PC-9 (cell line): Measurements from ENCODE around the gene RAB2B. TPM values are rescaled to one million over a fixed set of nuclear protein-coding genes. Genes with fewer than 3 reads are reported as not detected.

ENCODE experiments used
- BruUV-seq: library from RNA; stranded (reverse); fragments of 400-500 nt; replicated peaks from 2 replicates; lab custom pipeline; 2021; lab: Mats Ljungman, UMichigan
- CTCF ChIA-PET: fragments of 300-600 bp; sonication (Branson Sonifier 250); formaldehyde crosslinking; loops from one replicate; lab custom pipeline; 2022; ENCODE audit warnings: antibody characterized with exemption; lab: Charles Lee
- POLR2A ChIA-PET: fragments of 300-600 bp; sonication (Branson Sonifier 250); formaldehyde crosslinking; loops from one replicate; lab custom pipeline; 2022; ENCODE audit warnings: antibody characterized with exemption; ENCODE audit not compliant: unreplicated experiment; lab: Charles Lee
- DNase-seq, 2 experiments: peaks; one replicate each; pipeline versions ENCODE4 v3.0.0 to v3.0.0-alpha.2; 2015 to 2022; ENCODE audit warnings: mixed read lengths in 1 of 2
- H2AFZ ChIP-seq: fragments of 200-600 bp; sonication (generic); 2 replicates; pipeline ENCODE4 v1.8.1; 2017; ENCODE audit warnings: antibody characterized with exemption
- H3F3A ChIP-seq: fragments of 200-600 bp; sonication (generic); 2 replicates; pipeline ENCODE4 v1.8.1; 2017; ENCODE audit warnings: antibody characterized with exemption, mild to moderate bottlenecking, low read depth; ENCODE audit not compliant: insufficient read depth
- H3K27ac ChIP-seq: fragments of 200-600 bp; sonication (generic); 2 replicates; pipeline ENCODE4 v1.6.1; 2016; ENCODE audit warnings: mixed run types
- H3K27me3 ChIP-seq: fragments of 200-600 bp; sonication (generic); 2 replicates; pipeline ENCODE4 v1.6.1; 2016; ENCODE audit warnings: low read depth, mixed run types; ENCODE audit not compliant: insufficient read depth
- H3K36me3 ChIP-seq: fragments of 200-600 bp; sonication (generic); 2 replicates; pipeline ENCODE4 v1.6.1; 2016; ENCODE audit warnings: low read depth, mixed run types
- H3K4me1 ChIP-seq: fragments of 200-600 bp; sonication (generic); replicated peaks from 2 replicates; pipeline ENCODE4 v1.6.1; 2016; ENCODE audit warnings: mixed run types; ENCODE audit not compliant: insufficient read depth
- H3K4me2 ChIP-seq: fragments of 200-600 bp; sonication (generic); 2 replicates; pipeline ENCODE4 v1.6.1; 2017; ENCODE audit warnings: mixed run types
- H3K4me3 ChIP-seq: fragments of 200-600 bp; sonication (generic); 2 replicates; pipeline ENCODE4 v1.6.1; 2016; ENCODE audit warnings: mixed run types
- H3K79me2 ChIP-seq: fragments of 200-600 bp; sonication (generic); 2 replicates; pipeline ENCODE4 v1.6.1; 2017; ENCODE audit warnings: low read depth, mixed run types
- H3K9me2 ChIP-seq: fragments of 200-600 bp; sonication (generic); 2 replicates; pipeline ENCODE4 v1.8.1; 2017; ENCODE audit warnings: mild to moderate bottlenecking; ENCODE audit not compliant: insufficient read depth
- H3K9me3 ChIP-seq: fragments of 200-600 bp; sonication (generic); 2 replicates; pipeline ENCODE4 v1.8.1; 2016; ENCODE audit warnings: low read depth; ENCODE audit not compliant: insufficient read depth
- H4K20me1 ChIP-seq: fragments of 200-600 bp; sonication (generic); 2 replicates; pipeline ENCODE4 v1.8.1; 2017; ENCODE audit not compliant: insufficient read depth
- EZH2 ChIP-seq: fragments of 200-600 bp; sonication (generic); IDR thresholded peaks from 2 replicates; pipeline ENCODE4 v1.8.0; 2017; ENCODE audit warnings: antibody characterized with exemption, low read depth
- intact Hi-C: fragments of 100-400 bp; cut with micrococcal nuclease; formaldehyde crosslinking; loops from one replicate; pipeline ENCODE4 v1.10.0; 2022; ENCODE audit not compliant: unreplicated experiment
- total RNA-seq: library from RNA; stranded (reverse); gene quantifications from 2 replicates; pipeline ENCODE4 v1.2.3, GENCODE V29; 2021
- TF ChIP-seq, protein P1 (sequence below): fragments of 200-600 bp; sonication (generic); conservative IDR thresholded peaks from 2 replicates; pipeline ENCODE4 v1.6.1; 2017; ENCODE audit warnings: mixed run types, antibody characterized with exemption, mild to moderate bottlenecking, moderate library complexity

Gene RAB2B
- total RNA-seq, 1 experiment from 2014 or later: 12.8 TPM

DNA sequence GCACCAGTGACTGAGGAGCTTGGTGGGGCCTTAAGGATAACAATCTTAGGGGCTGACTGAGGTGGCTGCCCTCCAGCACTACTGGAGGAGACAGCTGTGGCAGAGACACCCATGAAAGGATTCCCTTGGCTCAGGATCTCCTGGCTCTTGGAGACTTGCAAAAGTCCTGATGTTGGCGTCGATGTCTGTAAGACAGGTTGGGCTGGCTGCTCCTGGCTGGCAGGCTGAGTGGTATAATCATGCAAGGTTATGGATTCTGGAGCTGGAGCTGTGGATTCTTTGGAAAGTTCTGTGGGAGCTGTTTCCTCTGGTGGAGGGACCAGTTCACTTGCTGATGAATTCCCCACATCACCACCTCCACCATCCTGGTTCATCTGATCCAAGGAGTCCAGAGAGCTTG lies 45.6 kb downstream of the RAB2B start:
- TF ChIP-seq, protein P1, sequence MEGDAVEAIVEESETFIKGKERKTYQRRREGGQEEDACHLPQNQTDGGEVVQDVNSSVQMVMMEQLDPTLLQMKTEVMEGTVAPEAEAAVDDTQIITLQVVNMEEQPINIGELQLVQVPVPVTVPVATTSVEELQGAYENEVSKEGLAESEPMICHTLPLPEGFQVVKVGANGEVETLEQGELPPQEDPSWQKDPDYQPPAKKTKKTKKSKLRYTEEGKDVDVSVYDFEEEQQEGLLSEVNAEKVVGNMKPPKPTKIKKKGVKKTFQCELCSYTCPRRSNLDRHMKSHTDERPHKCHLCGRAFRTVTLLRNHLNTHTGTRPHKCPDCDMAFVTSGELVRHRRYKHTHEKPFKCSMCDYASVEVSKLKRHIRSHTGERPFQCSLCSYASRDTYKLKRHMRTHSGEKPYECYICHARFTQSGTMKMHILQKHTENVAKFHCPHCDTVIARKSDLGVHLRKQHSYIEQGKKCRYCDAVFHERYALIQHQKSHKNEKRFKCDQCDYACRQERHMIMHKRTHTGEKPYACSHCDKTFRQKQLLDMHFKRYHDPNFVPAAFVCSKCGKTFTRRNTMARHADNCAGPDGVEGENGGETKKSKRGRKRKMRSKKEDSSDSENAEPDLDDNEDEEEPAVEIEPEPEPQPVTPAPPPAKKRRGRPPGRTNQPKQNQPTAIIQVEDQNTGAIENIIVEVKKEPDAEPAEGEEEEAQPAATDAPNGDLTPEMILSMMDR: no peak
- TF ChIP-seq EZH2: no peak
- H3K36me3 ChIP-seq: peaks cover 10% of the 10 kb centered on the region
- intact Hi-C loops: no loop called here
- DNase-seq: no peak
- no TSS peak for BruUV-seq
- CTCF ChIA-PET: no interaction called here
- H3K4me2 ChIP-seq: no peak overlapping the region
- H3K9me3 ChIP-seq: no peaks in the 10 kb centered on the region
- no peaks in the 10 kb centered on the region for H3F3A ChIP-seq
- H2AFZ ChIP-seq: no peak overlapping the region
- no peak overlapping the region for H3K27ac ChIP-seq
- H3K9me2 ChIP-seq: no peaks in the 10 kb centered on the region
- POLR2A ChIA-PET: no interaction called here
- no peaks in the 10 kb centered on the region for H4K20me1 ChIP-seq
- H3K79me2 ChIP-seq: peaks cover 34% of the 10 kb centered on the region
- peaks cover 9% of the 10 kb centered on the region for H3K4me1 ChIP-seq
- H3K4me3 ChIP-seq: no peak overlapping the region
- no peaks in the 10 kb centered on the region for H3K27me3 ChIP-seq

DNA sequence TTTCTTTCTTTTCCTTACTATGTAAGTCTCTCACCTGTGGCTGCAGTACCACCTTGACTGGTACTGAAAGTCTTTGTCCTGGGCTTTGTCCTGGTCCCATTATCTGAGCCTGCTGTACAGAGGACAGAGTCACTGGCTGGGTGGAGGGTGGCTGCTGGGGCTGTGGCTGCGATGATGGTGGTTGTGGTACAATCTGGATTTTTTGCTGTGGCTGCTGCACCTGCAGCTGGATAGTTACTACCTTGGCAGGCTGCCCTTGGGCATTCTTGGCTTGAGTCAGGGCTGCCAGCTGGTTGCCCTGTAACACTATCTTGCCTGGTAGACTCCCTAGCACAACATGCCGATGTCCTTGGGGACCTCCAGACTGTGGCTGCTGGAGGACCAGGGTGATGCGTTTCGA lies 47.8 kb downstream of the RAB2B start:
- H2AFZ ChIP-seq: no peak overlapping the region
- no peaks in the 10 kb centered on the region for H3K27me3 ChIP-seq
- DNase-seq: no peak
- ChIA-PET POLR2A (no interaction called here), CTCF (no interaction called here)
- H3K27ac ChIP-seq: no peak overlapping the region
- H3K4me1 ChIP-seq: no peaks in the 10 kb centered on the region
- no peaks in the 10 kb centered on the region for H3F3A ChIP-seq
- no peak overlapping the region for H3K4me2 ChIP-seq
- intact Hi-C loops: no loop called here
- no peaks in the 10 kb centered on the region for H3K9me3 ChIP-seq
- no peak overlapping the region for H3K4me3 ChIP-seq
- BruUV-seq: no TSS peak
- no peaks in the 10 kb centered on the region for H4K20me1 ChIP-seq
- peaks cover 14% of the 10 kb centered on the region for H3K36me3 ChIP-seq
- H3K79me2 ChIP-seq: peaks cover 12% of the 10 kb centered on the region
- no peaks in the 10 kb centered on the region for H3K9me2 ChIP-seq
- no peak for TF ChIP-seq EZH2
- TF ChIP-seq, protein P1: no peak

DNA sequence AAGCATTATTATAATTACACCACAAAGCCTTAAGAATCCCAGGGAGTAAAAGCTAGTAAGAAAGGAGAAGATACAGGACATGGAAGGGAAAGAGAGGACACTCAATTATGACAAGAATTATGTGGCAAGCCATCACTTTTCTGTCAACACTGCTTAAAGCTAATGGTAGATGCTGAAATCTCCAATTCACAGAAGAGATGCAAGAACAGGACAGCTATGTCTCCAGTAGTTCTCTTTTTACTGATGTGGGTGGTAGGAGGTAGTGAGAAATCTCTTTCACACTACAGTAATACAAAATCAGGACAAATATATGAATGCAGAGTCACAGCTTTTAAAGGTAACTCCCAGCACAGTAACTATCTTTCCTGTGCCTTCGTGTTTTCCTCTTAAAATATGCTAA lies 50.1 kb downstream of the RAB2B start:
- H3K27ac ChIP-seq: no peak overlapping the region
- H3K4me1 ChIP-seq: no peaks in the 10 kb centered on the region
- no peaks in the 10 kb centered on the region for H4K20me1 ChIP-seq
- CTCF ChIA-PET: no interaction called here
- no peaks in the 10 kb centered on the region for H3K9me2 ChIP-seq
- H3K36me3 ChIP-seq: peaks cover 19% of the 10 kb centered on the region
- no peaks in the 10 kb centered on the region for H3F3A ChIP-seq
- no peak overlapping the region for H2AFZ ChIP-seq
- H3K79me2 ChIP-seq: no peaks in the 10 kb centered on the region; the same call in 1 of the 2 replicates
- TF ChIP-seq, protein P1: no peak
- TF ChIP-seq EZH2: no peak
- intact Hi-C loops: no loop called here
- H3K9me3 ChIP-seq: no peaks in the 10 kb centered on the region
- BruUV-seq: no TSS peak
- no peak overlapping the region for H3K4me3 ChIP-seq
- POLR2A ChIA-PET: no interaction called here
- H3K4me2 ChIP-seq: no peak overlapping the region
- no peak for DNase-seq
- H3K27me3 ChIP-seq: no peaks in the 10 kb centered on the region
